ENCODE data around the gene C6orf132.
"Not testable (repeated sequence)": the region's sequence is repeated elsewhere in the genome, so short reads cannot be mapped to it uniquely, and the experiment has no call there.

The C6orf132 gene, protein sequence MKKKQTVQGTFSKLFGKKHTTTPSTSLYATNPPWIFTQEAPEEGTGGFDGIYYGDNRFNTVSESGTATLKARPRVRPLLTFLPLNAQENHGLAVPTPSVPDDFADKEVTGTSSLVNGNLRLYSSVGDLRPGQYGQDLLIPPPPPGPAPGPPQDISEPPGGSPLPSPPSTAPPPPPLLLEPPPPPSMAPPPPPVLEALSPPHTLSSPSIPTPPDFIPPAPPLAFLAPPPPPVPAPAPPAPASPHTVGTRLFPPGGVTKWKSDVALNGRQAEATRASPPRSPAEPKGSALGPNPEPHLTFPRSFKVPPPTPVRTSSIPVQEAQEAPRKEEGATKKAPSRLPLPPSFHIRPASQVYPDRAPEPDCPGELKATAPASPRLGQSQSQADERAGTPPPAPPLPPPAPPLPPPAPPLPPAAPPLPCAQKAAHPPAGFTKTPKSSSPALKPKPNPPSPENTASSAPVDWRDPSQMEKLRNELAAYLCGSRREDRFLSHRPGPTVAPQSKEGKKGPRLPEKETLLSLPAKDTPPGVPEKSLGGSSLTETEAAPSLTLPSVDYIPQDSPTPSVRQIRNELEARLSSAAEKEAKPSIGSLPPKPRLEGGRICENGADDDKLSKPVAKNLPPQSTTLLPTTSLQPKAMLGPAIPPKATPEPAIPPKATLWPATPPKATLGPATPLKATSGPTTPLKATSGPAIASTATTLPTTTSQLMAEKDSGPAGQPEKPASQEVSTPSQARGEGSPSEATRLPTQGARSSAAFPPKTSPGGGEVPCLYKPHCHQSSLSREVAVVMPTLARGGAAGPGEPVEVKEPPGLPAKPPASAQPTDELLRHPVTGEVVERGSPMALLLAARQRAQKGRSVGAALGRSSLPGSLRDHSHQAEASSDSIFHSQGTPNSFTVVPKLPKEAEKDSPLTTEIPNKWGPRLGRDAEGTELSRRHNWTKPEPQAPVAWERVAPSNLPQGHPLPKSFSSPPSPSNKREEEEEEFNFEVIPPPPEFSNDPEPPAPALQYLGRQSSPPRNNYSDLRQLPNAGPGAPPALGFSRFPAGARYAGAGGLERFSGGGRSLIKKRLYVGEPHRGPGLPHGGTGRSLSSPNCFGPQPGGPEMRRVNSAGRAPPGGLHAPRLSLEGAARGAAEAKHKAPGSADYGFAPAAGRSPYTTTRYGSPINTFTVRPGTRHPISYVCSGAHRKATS

DNA sequence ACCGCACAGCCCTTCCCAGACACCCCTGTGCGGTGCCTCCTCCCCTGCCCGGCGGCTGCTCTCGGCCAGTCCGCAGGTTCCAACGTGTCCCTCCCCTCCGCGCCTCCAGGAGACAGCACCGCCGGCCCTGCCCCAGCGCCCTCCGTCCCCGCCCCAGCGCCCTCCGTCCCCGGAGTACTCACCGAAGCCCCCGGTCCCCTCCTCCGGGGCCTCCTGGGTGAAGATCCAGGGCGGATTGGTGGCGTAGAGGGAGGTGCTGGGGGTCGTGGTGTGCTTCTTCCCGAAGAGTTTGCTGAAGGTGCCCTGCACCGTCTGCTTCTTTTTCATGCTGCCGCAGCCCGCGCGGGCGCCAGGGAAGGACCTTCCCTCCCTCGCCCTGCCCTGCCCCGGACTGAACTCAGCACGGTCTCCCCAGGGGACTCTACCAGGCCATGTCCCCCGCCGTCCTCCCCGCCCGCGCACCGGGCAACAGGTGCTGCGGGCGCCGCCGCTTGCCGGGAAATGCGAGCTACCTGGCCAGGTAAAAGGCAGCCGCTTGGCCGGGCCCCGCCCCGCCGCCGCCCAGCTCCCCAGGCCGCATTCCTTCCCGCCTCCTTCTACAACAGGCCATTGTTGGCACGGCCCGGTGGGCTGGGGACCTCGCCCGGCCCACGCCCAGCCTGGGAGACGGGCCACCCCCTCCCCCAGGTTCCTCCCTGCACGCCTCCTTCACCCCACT, at the start of gene C6orf132:
TSS of gene C6orf132 (minus strand) at position 503 of the 718 bp plus-strand sequence. CDS start at position 327, 176 bp downstream.
- no peak for DNase-seq (ENCODE audit: low spot score)

DNA sequence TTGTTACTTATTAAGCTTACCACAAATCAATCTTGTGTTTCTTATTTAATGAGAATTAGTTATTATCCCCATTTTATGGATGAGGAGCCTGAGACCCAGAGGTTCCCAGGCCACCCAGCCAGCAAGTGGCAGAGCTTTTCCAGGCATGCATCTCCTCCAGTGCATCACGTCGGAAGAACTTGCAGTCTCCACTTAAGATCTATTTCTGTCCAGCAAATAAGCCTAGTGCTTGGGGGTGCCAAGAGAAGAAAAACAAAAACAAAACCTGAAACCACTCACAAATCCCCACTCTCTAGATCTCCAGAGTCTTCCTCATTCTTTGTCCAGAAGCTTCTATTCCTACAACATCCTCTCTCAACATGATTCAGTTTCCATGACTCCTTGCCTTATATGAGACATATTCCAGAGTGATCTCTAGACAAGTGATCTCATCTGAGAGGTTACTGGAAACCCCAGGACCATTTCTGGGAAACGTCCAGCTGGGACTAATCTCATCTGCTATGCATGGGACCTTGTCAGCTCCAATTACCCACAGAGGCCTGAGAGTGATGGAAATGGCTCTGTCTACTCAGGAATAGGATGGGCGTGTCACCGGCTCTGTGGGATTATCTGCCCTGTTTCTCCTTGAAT, 48.2 kb upstream of the C6orf132 start:
- no peak for DNase-seq (ENCODE audit: low spot score)

DNA sequence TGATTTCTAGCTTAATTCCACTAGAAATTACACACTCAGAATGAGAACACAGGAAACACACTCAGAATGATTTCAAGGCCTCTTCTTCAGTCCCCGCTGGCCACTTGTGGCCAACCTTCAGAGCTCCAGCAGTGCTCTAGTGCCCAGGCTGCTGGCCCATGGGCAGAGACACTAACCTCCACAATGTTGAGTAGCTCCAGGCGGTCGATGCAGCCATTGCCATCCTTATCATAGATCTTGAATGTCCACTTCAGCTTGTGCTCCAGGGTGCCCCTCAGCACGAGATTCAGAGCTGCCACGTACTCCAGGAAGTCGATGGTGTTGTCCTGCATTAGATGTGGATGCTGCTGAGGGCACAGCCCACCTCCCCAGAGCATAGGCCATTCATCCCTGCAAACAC, 46.0 kb upstream of the C6orf132 start:
- no peak for DNase-seq (ENCODE audit: low spot score)

DNA sequence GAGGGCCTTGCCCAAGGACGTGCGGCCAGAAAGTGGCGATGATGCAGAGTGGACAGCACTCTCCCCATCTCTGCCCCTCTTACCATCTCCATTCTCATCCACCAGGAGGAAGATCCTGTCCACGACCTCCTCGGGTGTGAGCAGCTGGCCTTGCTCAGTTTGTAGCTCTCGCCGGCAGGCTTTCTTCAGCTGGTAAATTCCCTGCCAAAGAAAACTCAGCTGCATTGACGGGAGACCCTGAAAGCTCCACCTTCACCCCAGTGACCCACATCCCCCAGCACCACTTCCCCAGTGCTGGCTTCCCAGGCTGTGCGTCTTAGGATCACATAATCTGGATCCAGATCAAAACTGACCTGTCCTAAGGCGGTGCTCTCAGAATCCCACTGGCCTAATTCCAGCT, 43.2 kb upstream of the C6orf132 start:
- DNase-seq (ENCODE audit: low spot score), result no peak

DNA sequence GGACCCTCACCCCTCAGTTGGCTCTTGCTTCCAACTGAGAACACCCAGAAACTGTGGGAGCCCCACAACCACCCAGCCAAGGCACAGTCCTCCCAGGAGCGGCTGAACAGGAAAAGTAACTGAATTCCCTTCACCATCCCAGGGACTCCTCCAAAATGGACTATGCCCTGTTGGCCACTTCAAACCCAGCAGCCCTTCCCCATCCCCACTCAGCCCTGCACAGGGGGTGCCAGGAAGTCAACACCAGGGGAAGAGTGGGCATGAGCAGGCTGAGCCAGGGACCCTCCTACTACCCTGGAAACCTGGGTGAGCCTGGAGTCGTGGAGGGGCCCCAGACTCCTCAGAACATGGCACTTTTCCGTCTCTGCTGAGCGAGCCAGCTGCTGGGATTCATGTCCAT, 42.1 kb upstream of the C6orf132 start:
- DNase-seq (ENCODE audit: low spot score), result no peak

DNA sequence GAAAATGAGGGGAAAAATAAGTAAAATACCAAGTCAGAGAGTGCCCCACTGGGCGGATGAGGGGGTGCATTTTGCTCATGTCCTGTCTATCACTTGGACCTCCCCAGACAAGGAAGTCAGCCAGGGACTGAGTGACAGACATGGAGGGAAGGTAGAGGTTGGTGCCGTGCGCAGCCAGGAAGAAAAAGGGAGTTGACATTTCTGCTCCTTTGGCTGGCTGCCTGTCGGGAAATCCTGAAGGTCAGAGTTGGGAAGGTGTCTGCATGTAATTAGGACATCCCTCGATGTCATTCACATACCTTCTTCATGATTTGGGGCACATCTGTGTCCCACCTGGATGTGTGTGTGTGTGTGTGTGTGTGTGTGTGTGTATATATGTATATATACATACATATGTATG, 39.7 kb upstream of the C6orf132 start:
- DNase-seq (ENCODE audit: low spot score), result no peak

DNA sequence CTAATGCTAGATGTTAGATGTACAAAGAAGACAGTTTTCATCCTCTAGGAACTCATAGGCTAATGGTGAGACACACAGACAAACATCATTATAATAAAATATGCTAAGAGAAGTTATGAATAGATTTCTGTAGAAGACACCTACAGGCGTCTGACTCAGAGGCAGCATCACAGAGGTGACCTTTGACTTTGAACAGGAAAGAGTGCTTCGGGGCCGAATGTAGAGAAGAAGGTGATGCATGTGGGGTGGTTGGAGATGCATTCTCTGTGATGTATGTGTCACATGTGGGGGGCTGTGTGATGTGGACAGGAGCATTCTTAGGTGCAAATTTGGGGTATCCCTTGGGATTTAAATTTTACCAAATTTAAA, 37.5 kb upstream of the C6orf132 start:
- DNase-seq (ENCODE audit: low spot score), result no peak

DNA sequence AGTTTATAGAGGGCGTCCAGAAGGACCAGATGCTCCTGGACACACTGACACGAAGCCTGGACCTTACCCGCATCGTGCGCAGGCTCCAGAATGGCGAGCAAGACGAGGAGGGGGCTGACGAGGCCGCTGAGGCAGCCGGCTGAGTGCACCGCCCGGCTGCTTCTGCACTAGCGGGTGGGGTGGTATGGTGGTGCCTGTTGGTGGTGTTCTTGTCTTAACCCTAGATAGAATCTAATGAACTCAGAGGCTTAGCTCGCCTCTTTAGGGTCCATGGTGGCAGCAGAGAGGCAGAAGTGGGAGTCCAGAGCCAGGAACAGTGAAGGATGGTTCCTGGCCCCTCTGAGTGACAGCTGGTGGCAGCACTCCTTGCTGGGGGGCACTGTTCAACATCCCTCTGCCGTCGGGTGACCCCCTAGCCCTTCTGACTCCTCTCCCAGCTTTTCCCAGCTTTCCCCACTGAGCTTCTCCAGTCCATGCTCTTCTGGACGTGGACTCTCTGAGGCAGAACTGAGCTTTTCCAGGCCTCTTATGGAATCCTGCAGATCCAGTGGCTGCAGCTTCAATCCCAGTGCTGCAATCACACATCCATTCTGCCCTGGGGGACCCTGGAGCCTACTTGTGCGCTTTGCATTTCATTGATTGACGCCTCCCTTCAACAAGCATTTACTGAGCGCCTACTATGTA, 37.0 kb upstream of the C6orf132 start:
- DNase-seq (ENCODE audit: low spot score), result no peak

DNA sequence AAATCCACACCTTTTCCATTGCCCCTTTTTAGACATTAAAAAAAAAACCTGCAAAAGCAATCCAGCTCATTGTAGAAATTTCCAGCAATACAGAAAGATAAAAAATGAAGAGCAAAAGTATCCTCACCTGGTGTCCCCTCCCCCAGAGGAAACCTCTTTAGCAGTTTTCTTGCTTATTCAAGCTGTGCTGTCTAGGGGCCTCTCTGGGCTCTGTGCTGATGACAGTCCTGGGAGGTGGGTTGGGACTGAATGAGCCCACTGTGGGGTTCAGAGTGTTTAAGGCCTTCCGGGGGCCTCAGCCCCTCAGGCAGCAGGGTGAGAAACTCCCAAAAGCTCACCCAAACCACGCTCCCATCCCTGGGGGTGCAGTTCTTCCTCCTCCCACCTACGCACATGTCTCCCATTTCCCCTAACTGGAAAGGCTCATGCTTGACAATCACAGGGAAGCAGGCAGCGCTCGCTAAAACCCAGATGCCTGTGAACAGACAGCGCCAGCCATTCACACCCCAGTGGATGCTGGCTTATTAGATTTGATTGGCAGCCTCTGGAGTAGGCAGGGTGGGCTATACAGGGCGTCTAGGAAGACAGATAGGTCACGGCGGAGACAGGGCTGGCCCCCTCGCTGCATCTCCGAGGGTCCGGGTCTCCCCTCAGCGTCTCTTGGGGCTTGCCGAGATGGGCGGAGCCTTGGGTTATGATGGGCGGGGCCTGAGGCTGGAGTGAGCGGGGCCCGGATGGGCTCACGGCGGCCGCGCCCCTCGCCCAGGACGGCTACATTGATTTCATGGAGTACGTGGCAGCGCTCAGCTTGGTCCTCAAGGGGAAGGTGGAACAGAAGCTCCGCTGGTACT, 35.3 kb upstream of the C6orf132 start:
- DNase-seq (ENCODE audit: low spot score), result no peak

DNA sequence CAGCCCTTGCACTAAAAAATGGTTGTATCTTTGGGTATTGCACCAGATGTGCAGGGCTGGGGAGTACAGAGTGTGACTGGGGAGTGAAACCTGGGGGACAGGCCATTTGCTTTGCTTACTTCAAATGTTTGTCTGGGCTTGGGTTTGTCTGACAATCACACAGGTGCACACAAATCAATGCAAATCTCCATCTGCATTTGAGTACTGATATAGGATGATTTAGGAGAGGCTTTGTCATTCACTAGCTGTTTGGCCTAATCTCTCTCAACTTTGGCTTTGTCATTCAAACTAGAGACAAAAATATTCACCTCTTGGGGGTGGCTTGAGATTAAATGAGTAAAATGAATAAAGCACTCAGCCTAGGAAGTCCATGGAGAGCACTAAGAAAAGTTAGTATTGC, 34.6 kb upstream of the C6orf132 start:
- DNase-seq (ENCODE audit: low spot score), result no peak

DNA sequence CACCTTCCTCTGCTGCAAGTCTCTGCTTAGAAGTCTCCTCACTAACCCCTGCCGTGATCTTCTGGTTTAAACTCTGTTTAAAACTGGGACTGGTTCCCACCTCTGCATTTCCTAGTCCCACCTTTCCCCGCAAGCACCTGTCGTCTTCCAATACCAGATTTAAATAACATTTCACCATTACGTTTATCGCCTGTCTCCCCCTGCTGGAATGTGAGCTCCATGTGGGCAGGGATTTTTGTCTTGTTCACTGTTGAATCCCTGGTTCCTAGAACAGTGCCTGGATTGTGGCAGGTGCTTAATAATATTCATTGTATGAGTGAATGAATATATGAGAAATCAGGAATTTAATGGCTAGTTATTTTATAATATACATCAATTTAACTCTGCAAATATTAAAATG, 33.4 kb upstream of the C6orf132 start:
- no peak for DNase-seq (ENCODE audit: low spot score)

DNA sequence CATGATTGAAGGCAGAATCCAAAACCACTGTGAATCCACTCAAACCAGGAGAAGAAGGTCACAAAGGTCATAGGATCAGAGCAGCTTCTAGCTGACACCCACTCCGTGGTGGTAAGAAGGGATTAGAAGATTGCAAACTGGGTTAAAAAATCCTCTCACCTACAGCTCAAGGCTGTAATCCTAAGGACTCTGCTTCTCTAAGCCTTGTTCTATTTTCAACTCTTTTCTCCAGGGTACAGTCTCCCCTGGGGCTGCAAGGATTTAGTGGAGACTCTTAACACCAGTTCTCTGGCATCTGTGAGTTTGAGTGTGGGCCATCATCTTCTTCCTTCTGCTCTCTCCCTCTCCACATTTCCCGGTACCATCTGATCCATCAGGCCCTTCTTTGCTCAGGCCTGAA, 30.7 kb upstream of the C6orf132 start, which contains the start of gene GUCA1A:
TSS of gene GUCA1A (plus strand) at position 264 of the 400 bp plus-strand sequence. CDS start 250 bp downstream, outside the sequence.
- peak; percentile 73 for DNase-seq (ENCODE audit: low spot score)

DNA sequence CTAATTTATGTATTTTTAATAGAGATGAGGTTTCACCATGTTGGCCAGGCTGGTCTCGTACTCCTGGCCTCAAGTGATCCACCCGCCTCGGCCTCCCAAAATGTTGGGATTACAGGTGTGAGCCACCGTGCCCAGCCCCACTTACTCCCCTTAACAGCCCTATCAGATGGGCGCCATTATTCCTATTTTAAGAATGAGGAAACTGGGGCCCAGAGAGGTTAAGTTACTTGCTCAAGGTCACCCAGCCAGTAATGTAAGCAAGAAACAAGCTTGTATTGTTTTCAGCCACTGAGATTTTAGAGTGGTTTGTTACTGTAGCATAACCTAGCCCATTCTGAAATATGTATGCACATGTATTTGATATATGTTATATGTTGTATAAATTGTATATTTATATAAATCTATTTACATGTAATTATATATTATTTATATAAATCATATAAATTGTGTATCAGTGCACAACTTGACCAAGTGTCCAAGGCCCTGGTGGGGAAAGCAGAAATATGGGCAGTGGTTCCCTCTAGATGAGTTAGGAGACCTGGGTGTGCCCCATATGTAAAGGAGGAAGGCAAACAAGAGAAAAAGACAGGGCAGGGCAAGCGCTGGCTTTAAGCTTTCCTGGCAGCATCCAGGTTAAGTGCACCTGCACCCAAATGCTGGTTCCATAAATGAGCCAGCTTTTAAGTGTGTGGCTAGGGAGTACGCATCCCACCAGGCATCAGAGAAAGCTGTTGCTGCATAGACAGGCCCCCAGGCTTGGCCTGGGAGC, 29.6 kb upstream of the C6orf132 start:
- no peak for DNase-seq (ENCODE audit: low spot score)

DNA sequence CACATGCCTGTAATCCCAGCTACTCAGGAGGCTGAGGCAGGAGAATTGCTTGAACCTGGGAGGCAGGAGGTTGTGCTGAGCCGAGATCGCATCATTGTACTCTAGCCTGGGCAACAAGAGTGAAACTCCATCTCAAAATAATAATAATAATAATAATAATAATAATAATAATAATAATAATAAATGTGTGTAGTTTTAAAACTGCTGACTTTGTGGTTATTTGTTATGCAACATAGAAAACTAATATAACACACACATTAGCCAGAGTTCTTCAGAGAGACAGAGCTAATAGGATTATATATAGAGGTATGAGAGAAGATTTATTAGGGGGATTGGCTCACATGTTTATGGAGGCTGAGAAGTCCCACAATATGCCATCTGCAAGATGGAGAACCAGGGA, 27.4 kb upstream of the C6orf132 start:
- not testable (repeated sequence) for DNase-seq (ENCODE audit: low spot score)

DNA sequence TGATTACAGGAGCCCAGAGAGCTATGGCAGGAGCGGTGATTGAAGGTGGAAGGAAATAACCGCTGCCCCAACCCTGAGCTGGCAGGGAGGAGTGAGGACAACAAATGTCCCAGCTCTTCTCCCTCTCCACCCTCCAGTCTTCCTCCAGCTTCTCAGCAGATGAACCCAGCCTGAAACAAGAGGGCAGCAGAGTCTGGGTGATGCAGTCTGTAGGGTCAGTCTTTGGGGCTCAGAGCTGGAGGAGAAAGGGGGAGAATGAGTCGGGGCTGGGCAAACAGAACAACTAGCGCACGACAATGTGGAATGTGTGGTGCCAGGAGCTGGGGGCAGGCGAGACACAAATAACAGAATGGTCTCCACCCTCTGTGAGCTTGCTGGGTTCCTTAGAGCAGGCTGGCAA, 26.2 kb upstream of the C6orf132 start:
- DNase-seq (ENCODE audit: low spot score), result no peak

DNA sequence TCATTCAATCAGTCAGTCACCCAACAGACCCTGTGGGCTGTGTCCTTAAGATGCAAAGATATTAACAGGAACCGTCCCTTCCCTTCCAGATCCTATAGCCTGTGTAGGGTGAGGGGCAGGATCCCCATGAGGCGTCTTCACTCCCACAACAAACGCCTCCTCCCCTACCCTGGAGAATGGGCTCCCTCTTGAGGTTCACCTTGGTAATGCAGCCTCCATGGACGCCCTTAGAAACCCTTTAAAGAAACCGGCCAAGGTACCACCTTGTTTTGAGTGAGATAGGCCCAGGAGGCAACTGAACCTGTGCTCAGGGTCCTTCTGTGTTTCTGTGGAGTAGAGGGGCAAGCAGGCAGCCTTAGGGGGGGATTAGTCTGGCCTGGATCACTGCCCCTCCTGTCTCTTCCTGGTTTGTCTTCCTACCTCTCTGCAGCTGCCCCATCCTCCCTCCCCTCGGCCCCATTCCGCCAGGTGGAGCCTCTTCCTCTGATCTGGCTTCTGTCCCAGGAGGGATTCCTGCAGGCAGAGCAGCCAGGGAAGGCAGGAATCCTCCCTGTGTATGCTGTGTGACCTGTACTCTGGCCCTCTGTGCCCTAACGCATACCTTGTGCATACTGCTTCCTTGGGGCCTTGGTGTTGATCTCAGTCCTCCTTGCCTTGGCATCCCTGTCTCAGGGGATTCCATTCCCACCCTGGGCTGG, 24.2 kb upstream of the C6orf132 start:
- DNase-seq (ENCODE audit: low spot score), result peak; percentile 84

DNA sequence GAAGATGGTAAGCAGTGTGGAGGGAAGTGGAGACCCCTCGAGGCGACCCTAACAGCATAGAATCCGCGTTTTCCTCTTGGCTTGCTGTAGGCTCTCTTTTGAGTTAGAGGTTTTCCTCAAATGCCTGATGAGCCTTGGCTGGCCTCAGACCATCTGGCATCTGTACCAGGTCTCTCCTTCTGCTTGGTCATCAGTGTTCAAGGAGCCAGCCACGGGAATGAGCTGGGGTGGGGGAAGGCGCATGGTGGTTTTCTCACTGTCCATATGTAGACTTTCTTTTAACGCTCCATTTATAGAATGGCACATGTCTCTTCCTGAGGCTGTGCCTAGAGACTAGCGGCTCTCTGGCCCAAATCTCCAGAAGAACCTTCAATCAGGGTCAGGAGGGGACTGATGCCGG, 22.6 kb upstream of the C6orf132 start:
- no peak for DNase-seq (ENCODE audit: low spot score)

DNA sequence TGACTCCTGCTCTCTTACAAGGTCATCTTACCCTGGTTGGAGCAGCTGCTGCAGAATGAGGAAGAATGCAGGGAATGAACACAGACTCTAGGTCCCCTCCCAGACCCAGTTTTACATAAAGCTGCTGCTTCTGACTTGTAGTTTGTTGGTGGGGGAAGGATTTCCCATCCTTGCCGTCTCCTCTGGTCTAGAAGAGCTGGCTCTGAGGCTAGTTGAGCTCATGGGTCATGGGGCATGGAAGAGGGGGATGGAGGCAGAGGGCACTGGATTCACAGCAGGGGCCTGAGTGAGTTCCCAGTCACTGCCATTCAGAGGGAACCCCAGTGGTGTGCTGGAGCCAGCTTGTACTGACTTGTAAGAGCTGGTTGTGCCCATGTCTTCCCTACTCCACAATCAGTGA, 21.6 kb upstream of the C6orf132 start:
- no peak for DNase-seq (ENCODE audit: low spot score)

Measured in D341Med (cell line).